Retinal pigment epithelial cell (primary cell): ENCODE measurements around the gene STPG4.

ENCODE experiments used
- DNase-seq: peaks from one replicate; pipeline ENCODE4 v3.0.0-alpha.2; 2010; ENCODE audit warnings: low read depth
- H3K4me3 ChIP-seq: 2 replicates; pipeline ENCODE4 v1.5.1; 2011; ENCODE audit warnings: mild to moderate bottlenecking, low read length, control low read depth, moderate library complexity
- TF ChIP-seq, protein P1 (sequence below): conservative IDR thresholded peaks from 2 replicates; pipeline ENCODE4 v1.5.1; 2011; ENCODE audit warnings: low read depth, low read length, control low read depth, inconsistent platforms

STPG4 gene, protein sequence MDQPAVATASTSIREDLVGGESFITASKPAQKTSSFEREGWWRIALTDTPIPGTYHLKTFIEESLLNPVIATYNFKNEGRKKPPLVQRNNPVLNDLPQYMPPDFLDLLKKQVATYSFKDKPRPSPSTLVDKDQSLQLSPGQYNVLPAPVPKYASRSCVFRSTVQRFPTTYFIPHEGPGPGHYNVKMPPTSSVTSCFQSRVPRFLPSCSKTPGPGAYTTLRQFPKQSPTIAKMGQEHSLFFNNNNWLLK

DNA sequence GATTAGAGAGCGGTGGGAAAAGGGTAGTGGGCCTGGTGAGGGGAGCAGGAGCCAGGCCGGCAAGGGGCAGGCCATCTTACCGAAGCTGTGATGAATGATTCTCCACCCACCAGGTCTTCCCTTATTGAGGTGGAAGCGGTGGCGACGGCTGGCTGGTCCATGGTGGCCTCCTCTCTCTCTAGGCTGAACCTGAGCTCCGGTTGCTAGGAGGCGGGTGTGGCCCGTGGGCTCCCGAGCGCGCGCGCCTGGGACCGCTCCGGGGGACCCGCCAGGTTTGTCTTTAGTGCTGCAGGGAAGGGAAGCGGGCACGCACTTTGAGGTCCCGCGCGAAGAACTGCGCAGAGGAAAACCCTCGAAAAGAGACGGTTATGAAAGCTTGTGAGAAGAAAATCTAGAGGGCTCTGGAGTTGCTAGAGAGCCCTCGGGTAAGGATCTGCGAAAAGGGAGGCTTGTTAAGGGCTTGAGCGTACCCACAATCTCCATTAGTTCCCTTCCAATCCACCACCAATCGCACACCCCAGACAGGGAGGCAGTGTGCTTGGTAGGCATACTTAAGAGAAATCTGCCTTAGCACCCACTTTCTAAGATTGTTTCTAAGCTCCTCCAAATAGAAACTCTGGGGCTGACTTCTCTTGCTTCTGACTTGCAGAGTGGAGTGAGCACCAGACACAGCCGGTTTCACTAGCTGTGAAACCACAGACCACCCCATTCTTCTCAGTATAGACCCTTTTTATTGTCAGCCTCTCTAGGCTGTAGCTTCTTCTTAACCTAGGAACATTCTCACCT lies at the start of gene STPG4:
Gene STPG4 (minus strand): TSS at position 218 of the 786 bp plus-strand sequence. CDS start 57 bp downstream, at position 161.
- TF ChIP-seq, protein P1, sequence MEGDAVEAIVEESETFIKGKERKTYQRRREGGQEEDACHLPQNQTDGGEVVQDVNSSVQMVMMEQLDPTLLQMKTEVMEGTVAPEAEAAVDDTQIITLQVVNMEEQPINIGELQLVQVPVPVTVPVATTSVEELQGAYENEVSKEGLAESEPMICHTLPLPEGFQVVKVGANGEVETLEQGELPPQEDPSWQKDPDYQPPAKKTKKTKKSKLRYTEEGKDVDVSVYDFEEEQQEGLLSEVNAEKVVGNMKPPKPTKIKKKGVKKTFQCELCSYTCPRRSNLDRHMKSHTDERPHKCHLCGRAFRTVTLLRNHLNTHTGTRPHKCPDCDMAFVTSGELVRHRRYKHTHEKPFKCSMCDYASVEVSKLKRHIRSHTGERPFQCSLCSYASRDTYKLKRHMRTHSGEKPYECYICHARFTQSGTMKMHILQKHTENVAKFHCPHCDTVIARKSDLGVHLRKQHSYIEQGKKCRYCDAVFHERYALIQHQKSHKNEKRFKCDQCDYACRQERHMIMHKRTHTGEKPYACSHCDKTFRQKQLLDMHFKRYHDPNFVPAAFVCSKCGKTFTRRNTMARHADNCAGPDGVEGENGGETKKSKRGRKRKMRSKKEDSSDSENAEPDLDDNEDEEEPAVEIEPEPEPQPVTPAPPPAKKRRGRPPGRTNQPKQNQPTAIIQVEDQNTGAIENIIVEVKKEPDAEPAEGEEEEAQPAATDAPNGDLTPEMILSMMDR: no peak

DNA sequence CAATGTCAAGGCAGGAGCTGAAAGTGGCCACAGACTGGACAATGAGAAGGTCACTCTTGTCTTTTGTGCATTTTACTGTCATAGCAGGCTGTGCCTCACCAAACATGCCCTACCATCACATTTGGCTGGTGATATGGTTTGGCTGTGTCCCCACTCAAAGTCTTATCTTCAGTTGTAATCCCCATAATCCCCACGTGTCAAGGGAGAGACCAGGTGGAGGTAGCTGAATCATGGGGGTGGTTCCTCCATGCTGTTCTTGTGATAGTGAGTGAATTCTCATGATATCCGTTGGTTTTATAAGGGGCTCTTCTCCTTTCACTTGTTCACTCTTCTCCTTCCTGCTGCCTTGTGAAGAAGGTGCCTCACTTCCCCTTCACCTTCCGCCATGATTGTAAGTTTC lies 49.6 kb upstream of the STPG4 start:
- TF ChIP-seq, protein P1: no peak
- no peak for DNase-seq
- no peak overlapping the region for H3K4me3 ChIP-seq

More for the DNA sequence above, at the start of gene STPG4:
- no peak for DNase-seq
- no peak within 1 kb of the TSS for H3K4me3 ChIP-seq

DNA sequence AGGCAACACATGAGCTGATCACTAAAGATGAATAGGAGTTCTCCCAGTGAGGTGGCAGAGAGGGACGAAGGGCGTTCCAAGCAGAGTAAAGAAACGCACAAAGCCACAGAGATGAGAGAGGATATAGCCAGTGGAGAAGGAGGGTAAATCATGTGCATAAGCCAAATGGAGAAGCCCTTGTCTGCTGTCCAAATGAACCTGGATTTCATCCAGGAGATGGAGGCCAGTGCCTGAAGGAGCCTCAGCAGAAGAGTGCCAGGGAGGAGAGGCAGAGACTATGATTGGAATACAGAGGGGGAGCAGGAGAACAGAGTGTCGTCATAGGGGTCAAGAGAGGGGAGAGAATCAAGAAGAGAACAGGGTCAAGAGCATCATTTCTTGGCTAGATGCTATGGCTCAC lies 48.9 kb upstream of the STPG4 start:
- H3K4me3 ChIP-seq: no peak overlapping the region
- TF ChIP-seq, protein P1: no peak
- DNase-seq: no peak

DNA sequence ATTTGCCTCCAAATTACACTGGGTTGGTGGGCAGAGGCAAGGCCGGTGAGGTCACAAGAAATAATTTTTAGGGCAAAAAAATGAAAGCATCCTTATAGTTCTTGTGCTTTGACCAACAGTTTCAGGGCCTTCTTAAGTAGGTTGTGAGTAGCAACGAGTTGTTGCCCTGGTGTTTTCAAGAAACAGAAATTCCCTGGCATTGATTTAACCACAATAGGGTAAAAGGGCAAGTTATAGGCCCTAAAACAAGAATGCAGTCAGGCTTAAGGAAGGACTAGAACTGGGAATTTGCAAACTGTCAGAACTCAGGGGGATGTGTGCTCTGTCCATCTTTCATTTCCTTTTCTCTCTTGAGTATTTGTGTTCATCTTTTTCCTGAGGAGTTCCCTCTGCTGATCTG lies 46.1 kb upstream of the STPG4 start:
- TF ChIP-seq, protein P1: no peak
- no peak for DNase-seq
- no peak overlapping the region for H3K4me3 ChIP-seq

DNA sequence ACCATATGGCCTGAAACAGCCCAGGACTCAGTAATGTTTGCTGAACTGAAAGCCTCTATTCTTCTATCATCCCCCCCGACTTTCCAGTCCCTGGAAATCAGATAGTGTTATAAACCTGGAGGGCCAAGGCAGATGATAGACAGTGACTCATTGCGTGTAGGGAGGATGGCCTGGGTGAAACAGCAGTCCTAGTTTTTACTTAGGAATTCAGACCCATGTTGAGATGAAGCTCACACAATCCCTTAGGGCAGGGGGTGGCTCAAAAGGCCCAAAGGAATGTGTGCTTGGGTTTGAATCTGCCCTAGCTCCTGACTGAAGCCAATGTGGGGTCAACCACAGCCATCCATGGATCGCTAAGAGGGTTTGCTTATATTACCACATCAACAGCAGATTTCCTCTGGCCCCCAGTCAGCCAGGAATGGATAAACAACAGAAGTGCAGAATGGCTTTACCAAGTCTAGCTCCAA lies 43.9 kb upstream of the STPG4 start:
- TF ChIP-seq, protein P1: no peak
- no peak overlapping the region for H3K4me3 ChIP-seq
- peak; percentile 74 for DNase-seq

DNA sequence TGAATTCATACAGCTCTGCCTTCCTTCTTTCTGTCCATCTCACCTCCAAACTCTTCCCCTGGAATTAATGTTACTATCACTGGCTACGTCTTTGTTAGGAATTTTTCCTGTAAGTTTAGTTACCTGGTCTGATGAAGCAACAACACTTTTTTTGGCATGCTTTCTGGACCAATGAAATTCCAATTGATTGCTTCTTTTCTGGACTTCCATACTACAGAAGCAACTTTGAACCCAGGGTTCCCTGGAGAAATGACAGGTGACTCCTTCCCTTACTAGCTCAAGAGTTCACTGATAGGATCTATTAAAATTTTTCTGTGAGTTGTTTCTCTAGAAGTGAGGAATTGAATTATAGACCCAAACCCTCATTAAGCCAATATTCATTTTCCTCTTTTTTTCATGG lies 41.4 kb upstream of the STPG4 start:
- H3K4me3 ChIP-seq: no peak overlapping the region
- no peak for DNase-seq
- TF ChIP-seq, protein P1: no peak

DNA sequence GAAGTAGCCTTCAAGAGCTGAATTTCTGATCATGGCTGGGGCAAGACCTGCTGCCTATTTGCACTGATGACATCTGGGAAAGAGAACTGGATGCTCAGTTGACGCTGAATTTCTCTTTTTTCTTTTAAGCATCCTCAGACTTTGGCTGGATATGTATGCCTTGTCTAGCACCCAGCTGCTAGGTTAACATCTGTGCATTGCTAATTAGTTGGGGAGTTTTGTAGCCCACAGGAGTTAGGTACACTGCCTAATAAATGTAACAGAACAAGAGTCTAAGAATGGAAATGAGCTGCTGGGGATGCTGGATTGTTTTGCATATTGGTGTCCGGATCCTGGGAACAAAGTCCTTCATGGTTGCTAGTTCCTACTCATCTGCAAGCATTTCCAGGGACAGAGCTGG lies 40.9 kb upstream of the STPG4 start:
- TF ChIP-seq, protein P1: no peak
- no peak overlapping the region for H3K4me3 ChIP-seq
- DNase-seq: no peak
